Measurements from ENCODE around the gene CTSD. TPM values are rescaled to one million over a fixed set of nuclear protein-coding genes. Genes with fewer than 3 reads are reported as not detected.

The CTSD gene
- total and polyA plus RNA-seq, 2 of the 4 experiments (the other 2 are of a cell fraction) = 39.8 to 166 TPM

- Histone ChIP-seq H2BK120ac (ENCODE audit: low read depth, low read length) (no peak overlapping the region), H3K9me1 (ENCODE audit: insufficient read depth, low read length) (0 out of 2 replicates have a peak, but pooled peaks cover 4% of the 10 kb centered on the region), H4K5ac (ENCODE audit: low read depth, low read length) (no peak overlapping the region), H3K4me3 (ENCODE audit: insufficient read depth, low read depth, low read length) (no peak overlapping the region), H3K36me3 (ENCODE audit: control insufficient read depth, insufficient read depth, low read length) (no peaks in the 10 kb centered on the region; the same call in 1 of the 2 replicates), H2AK5ac (ENCODE audit: low read depth, low read length) (no peak overlapping the region), H3K56ac (ENCODE audit: extremely low read depth, insufficient read depth, low read length) (no peak overlapping the region), H3K9ac (ENCODE audit: low read depth, low read length) (no peak overlapping the region), H3K4me2 (ENCODE audit: low read depth, low read length) (no peak overlapping the region), H4K20me1 (ENCODE audit: insufficient read depth, low read length) (peaks cover 11% of the 10 kb centered on the region), H2BK20ac (ENCODE audit: low read depth, low read length) (no peak overlapping the region), H4K8ac (ENCODE audit: low read depth in 2 of 2, low read length in 2 of 2) (no peak overlapping the region), H4K91ac (ENCODE audit: insufficient read depth, low read depth, low read length) (no peak overlapping the region), H2AFZ (replicated peaks; ENCODE audit: low read length, poor library complexity) (no peak overlapping the region), H3K4ac (ENCODE audit: low read depth, low read length) (no peak overlapping the region), H3K23ac (ENCODE audit: low read depth, low read length) (no peak overlapping the region), H3K79me1 (ENCODE audit: low read depth in 1 of 2, low read length in 2 of 2) (no peaks in the 10 kb centered on the region), H2BK15ac (ENCODE audit: low read depth, low read length) (no peak overlapping the region), H3K27me3 (ENCODE audit: control insufficient read depth, insufficient read depth, low read length) (peaks cover 13% of the 10 kb centered on the region; the same call in 1 of the 2 replicates), H2BK5ac (ENCODE audit: low read depth, low read length, poor library complexity, severe bottlenecking) (no peak overlapping the region), H2AK9ac (replicated peaks; ENCODE audit: low read depth, low read length, poor library complexity) (no peak overlapping the region), H3K9me3 (ENCODE audit: control insufficient read depth, insufficient read depth, low read length) (no peaks in the 10 kb centered on the region), H3K4me1 (ENCODE audit: control insufficient read depth, insufficient read depth, low read length) (peaks cover 8% of the 10 kb centered on the region; the same call in 1 of the 2 replicates), H3K14ac (replicated peaks; ENCODE audit: low read depth, low read length) (no peak overlapping the region), H3K27ac (ENCODE audit: insufficient read depth, low read length) (no peak overlapping the region), H3K18ac (ENCODE audit: low read depth, low read length) (no peak overlapping the region)
- dilution Hi-C loops (cut with HindIII; ENCODE audit: low sequenced_read_pairs, unreplicated experiment) (no loop called here), intact Hi-C loops (cut with micrococcal nuclease) (no loop called here), in situ Hi-C loops (cut with MboI; ENCODE audit: low sequenced_read_pairs) (no loop called here)
- WGBS, 2 experiments (ENCODE audit: extremely low coverage in 2 of 2, insufficient read length in 1 of 2) = 74% methylated on average over 19 of the region's 72 CpGs; no CpG with 5 or more reads in 1 of the 2 experiments
- no peak for ATAC-seq (ENCODE audit: low read depth)
- TF ChIP-seq RAD21 (IDR thresholded peaks at IDR 0.05; ENCODE audit: low read length) (no peak), ELK1 (IDR thresholded peaks at IDR 0.05; ENCODE audit: borderline replicate concordance, low read depth, low read length) (no peak)
- no TSS peak for BruUV-seq (replicated peaks)
- POLR2A ChIA-PET (ENCODE audit: unreplicated experiment) = interaction anchor here (0.6 kb wide), 1 partner anchor 617 kb away, joined by 3 read pairs; no protein-coding TSS in a partner anchor
- DNase-seq = no peak
- CTCF ChIA-PET = no interaction called here
Measured at GRCh38 chr11:1747753-1748635, 15.7 kb downstream of the CTSD start.

Measured in IMR-90 (cell line).